GM21423 (cell line): ENCODE measurements around the gene CFAP20.
"Not testable (repeated sequence)": the region's sequence is repeated elsewhere in the genome, so short reads cannot be mapped to it uniquely, and the experiment has no call there.

Experiments used
- ATAC-seq: cut with Tn5 transposase; IDR thresholded peaks from one replicate; pipeline ENCODE4 v1.9.1; 2021; ENCODE audit warnings: mild to moderate bottlenecking, moderate library complexity; ENCODE audit not compliant: unreplicated experiment

Gene CFAP20

DNA sequence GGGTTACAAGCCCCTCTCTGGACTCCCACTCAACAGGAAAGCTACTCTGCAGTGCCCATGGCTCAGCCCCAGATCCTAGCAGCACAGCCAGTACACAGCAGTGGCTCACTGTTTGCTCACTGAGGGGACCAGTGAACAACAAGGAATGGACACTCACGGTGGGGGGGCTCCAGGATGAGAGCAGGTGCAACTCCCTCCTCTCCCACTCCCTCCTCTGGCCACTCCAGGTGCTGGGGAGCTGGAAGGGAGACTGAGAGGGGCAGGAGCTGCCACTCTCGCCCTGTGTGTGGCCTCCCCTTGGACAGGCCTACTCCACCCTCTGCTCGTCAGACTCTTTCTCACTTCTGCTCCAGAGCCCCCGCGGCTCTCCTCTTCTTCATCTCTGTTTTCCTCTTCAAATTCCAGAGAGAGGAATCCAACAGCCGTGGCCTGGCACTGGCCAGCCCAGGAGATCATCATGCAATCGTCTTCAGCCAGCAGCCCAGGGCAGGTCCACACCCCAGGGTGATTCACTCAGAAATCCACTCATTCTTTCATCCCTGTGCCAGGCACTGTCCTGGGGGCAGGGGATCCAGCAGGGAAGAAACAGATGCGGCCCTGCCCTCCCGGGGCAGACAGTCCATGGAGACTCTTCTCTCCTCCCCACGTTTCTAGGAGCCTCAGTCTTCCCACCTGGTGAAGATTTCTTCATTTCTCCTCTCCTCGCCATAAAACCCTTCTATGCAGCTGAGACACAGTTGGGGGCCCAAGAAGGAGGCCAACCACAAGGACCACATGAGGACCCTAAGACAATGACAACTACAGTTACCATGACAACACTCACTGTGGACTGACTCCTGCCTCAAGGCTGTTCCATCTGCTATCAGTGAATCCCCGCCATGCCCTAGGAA is 30.7 kb downstream of the CFAP20 start:
- no peak for ATAC-seq

DNA sequence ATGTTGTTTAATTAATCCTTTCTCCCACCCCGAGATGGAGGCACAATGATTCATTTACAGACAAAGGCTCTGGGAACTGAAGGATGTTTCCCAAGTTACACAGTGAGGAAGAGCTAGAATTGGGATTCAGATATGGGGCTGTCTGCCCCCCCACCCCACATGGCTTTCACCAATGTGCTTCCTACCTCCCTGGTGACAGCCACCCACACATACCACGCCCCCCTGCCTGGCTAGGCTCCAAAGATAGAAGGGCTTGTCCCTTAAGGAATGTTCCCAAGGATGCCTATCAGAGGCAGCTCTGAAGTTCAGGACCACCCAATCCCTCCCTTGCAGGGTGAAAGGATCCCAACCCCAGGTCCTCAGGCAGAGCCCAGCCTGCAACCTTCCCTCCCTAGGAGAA is 32.9 kb downstream of the CFAP20 start:
- no peak for ATAC-seq

DNA sequence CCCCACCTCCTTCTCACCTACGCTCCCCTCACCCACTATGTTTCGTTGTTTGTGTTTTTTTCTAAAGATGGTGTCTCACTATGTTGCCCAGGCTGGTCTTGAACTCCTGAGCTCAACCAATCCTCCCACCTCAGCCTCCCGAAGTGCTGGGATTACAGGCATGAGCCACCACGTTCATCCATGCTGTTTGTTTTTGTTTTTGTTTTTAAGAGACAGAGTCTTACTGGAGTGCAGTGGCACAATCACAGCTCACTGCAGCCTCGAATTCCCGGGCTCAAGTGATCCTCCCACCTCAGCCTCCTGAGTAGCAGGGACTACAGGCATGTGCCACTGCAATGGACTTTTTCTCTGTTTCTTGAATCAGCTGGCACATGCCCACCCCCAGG is 33.6 kb downstream of the CFAP20 start:
- not testable (repeated sequence) for ATAC-seq

DNA sequence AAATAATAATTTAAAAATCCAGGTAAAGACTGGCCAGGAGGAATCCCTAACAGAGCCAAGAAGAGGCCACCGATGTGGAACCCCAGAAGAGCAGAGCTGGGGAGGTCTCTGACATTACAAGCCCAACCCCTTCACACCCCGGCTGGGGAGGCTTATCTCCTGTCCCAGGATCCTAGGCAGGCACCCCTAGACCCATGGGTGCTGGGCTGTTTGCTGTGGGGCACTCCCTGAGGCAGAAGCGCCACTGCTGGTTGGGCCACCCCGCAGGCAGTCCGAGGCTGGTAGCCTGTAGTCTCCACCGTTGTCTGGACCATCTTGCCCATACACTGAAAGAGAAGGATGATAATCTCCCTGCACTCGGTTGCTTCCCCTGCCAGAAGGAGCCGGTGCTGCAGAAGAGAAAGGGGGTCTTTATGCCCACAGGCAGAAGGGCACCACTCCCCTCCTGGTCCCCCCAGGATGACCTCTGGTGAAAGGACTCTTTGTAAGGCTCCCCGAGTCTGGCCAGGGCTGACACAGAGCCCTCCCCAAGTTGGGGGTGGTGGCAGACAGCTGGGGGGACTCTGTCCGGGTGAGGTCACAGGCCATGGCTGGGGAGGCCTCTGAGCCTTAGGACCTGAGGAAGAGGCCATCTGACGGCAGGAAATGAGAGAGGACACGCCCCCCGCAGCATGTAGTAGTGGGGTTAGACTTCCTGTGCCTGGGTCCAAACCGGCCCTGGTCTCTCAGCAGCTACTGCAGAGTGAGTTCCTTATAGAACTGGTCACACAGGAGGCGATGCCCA is 34.2 kb downstream of the CFAP20 start:
- no peak for ATAC-seq

DNA sequence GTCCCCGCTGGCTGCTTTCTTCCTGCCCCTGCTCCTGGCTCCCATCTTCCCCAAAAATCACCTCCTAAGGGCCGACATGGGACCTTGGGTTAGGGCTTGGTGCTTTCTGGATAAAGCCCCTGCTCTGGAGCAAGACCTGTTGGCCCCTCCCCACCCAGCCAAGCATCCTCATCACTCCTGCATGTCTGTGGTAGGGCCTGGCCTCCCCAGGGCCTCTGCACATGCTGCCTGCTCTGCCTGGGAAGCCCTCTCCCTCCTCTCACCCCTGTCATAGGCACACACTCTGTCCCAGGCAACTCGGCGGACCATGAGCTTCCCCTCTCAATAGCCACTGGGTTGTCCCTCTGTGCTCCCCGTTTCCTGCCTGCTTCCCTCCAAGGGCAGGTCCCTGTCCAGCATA is 35.2 kb downstream of the CFAP20 start:
- no peak for ATAC-seq

DNA sequence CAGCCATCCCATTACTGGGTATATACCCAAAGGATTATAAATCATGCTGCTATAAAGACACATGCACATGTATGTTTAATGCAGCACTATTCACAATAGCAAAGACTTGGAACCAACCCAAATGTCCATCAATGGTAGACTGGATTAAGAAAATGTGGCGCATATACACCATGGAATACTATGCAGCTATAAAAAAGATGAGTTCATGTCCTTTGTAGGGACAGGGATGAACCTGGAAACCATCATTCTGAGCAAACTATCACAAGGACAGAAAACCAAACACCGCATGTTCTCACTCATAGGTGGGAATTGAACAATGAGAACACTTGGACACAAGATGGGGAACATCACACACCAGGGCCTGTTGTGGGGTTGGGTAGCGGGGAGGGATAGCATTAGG is 38.8 kb downstream of the CFAP20 start:
- ATAC-seq: not testable (repeated sequence)

DNA sequence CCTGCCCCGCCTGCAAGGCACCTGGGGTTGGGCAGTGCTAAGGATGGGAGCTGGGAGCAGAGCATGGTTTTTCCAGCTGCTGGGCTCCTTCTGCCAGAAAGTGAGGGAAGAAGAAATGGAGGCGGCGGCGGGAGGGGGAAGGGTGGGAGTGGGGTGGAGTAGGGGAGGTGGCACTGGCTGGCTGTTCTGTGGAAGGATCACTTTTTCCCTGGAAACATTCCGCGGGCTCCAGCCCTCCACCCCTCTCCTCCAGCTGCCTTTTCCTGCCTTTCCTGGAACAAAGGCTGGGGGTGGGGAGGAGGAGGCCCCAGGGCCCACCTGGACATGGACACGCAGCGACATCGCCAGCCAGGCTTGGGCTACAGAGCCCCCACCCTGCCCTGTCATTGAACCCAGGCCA is 41.1 kb downstream of the CFAP20 start:
- no peak for ATAC-seq

DNA sequence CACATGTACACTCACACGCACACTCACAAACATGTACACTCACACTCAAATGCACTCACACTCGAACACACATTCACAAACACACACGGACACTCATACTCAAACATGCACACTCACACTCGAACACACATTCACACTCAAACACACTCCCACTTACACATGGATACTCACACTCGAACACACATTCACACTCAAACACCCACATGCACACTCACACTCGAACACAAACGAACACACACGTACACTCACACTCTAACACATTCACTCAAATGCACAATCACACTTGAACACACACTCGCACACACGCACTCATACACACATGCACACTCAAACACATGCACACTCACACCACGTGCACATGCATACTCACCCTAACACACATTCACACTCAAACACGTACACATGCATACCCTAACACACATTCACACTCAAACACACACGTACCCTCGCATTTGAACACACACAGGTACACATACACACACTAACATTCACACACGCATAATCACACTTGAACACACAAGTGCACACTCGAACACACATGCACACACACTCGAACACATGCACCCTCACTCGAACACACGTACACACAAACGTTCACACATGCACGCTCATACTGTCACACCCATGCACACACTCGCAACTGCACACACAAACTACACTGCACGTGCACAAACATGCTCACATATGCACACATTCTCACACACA is 41.8 kb downstream of the CFAP20 start:
- no peak for ATAC-seq

DNA sequence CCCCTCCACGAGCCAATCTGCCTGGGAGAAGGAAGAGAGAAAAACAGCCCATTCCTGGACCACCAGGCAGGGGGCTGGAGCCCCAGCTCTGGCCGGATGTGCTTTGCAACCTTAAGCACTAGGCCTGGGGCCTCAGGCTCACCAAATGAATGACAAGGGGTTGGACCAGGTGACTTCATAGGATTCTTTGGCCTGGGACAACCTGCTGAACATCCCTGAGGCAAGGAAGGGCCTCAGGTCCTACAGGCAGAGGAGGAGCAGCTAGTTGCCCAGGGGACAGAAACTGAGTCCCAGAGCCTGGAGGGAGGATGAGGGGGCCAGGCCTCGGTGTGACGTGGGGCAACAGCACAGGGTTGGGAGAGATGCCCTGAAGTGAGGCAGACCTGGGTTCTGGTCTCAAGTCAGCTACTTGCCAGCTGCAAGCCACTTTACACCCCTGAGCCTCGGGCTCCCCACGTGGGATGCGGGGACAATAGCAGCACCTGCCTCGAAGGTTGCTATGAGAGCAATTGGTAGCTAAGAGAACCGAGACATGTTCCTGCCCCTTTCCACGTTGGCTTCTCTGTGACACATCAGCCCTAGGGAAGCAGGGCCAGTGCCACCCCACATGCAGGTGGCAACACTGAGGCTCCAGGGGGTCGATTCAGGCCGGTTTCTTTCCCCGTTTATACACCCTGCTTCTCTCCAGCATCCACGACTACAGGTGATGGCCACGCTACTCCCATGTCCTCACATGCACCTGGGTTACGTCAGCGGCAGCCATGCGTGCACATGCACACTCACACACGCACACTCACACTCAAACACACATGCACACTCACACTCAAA is 42.6 kb downstream of the CFAP20 start:
- no peak for ATAC-seq

DNA sequence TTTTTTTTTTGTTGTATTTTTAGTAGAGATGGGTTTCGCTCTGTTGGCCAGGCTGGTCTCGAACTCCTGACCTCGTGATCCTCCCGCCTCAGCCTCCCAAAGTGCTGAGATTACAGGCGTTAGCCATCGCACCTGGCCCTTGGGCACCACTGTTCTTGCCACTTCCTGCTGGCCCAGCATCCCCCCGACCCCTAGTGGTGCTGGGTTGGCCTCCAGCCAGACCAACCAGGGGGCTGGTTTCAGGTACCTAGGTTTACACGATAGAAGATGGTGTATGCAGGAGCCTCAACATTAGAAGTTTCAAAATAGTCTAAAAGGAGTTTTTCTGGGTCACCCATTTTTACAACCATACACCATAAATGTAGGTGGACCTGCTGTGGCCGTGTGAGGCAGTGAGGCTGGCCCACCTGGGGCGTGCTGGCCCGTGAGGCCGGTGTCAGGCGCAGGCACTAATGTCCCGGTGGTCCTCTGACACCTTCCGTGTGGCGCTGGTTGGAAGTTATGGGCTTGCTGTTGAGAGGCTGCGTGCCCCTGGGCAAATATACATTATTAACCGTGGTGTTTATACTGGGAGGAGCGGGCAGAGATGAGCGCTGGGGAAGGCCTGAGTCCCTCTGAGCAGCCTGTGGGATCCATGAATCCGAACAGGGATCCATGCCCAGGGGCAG is 43.5 kb downstream of the CFAP20 start:
- no peak for ATAC-seq

DNA sequence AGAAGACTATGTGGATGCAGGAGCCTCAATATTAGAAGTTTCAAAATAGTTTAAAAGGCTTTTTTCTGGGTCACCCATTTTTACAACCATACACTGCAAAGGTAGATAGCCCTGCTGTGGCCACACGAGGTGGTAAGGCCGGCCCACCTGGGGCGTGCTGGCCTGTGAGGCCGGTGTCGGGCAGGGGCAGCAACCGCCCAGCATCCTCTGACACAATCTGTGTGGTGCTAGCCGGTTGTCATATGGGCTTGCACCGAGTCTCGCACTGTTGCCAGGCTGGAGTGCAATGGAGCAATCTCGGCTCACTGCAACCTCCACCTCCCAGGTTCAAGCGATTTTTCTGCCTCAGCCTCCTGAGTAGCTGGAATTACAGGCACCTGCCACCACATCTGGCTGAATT is 44.0 kb downstream of the CFAP20 start:
- ATAC-seq: no peak

DNA sequence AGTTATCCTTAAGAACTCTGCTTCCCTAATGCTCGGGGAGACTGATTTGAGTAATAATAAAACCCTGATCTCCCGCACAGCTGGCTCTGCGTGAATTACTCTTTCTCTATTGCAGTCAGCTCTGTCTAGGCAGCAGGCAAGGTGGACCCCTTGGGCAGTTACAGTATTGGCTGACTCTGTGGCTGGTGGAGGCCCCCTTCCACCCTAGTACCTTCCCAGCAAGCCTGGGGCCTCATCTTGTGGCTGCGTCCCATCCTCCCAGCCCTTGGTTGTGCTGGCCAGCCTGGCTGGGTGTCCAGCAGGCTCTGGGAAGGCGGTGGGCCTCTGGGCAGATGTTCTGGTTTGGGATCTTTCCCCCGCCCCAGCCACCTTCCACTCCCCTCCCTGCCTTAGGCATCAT is 44.5 kb downstream of the CFAP20 start:
- ATAC-seq: no peak

DNA sequence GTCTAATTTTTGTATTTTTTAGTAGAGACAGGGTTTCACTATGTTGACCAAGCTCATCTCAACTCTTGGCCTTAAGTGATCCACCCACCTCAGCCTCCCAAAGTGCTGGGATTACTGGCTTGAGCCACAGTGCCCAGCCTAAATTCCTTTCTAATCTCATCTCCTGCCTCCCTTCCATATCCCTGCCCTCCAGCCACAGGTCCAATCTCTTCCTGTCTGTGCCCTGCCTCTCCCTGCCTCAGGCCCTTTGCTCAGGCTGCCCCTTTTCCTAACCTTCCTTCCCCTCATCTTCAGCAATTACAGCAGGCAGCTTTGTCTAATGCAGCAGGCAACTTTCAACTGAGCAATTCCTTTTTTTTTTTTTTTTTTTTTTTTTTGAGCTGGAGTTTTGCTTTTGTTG is 46.8 kb downstream of the CFAP20 start:
- ATAC-seq: no peak

DNA sequence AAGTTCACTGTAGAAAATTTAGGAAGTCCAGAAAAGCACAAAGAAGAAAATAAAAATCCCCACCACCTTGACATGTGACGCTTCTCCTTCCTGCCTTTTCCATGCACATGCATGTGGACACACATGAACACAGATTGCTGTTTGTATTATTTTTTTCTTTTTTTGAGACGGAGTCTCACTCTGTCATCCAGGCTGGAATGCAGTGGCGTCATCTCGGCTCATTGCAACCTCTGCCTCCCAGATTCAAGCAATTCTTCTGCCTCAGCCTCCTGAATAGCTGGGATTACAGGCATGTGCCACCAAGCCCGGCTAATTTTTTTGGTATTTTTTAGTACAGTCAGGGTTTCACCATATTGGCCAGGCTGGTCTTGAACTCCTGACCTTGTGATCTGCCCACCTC is 48.5 kb downstream of the CFAP20 start:
- not testable (repeated sequence) for ATAC-seq

DNA sequence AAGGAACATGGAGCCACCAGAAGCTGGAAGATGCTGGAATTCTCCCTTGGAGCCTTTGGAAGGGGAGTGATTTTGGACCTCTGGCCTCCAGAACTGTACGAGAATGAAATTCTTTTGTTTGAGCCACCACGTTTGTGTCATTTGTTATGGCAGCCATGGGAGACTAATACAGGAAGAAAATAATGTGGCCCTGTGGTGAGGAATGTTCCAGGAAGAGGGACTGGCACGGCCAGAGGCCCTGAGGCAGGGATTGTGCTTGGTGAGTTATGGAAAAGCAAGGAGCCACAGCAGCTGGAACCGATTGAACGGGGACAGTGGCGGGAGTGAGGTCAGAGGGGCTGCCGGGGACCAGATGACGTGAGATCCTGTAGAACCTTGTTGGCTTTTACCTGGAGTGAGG is 51.4 kb downstream of the CFAP20 start:
- no peak for ATAC-seq

DNA sequence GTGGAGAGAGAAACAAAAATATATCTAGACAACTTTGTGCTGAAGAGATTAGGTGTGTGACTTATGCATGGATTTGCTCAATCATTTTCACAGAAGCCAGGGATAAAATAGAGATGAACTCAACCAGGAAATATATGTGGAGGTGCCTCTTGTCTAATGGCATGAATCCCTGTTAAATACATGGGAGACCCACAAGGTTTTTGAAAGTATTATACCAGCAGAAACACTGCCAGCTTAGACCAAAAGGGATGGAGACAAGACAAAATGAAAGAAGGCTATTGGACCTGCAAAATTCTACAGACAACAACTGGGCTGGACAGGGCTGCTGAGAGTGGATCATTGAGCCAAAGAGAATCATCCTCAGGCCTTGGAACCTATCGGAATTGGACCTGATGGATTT is 52.7 kb downstream of the CFAP20 start:
- ATAC-seq: no peak

DNA sequence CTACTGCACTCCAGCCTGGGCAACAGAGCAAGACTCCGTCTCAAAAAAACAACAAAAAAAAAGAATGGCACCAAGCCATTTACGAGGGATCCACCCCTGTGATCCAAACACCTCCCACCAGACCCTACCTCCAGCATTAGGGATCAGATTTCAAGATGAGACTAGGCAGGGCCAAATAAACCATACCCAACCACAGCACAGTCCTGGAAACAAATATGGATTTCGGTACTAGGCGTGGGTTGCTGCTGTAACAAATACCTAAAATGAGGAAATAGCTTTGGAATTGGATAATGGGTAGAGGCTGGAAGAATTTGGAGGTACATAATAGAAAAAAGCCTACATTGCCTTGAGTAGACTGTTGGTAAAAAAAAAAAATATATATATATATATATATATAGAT is 54.5 kb downstream of the CFAP20 start:
- ATAC-seq: no peak

DNA sequence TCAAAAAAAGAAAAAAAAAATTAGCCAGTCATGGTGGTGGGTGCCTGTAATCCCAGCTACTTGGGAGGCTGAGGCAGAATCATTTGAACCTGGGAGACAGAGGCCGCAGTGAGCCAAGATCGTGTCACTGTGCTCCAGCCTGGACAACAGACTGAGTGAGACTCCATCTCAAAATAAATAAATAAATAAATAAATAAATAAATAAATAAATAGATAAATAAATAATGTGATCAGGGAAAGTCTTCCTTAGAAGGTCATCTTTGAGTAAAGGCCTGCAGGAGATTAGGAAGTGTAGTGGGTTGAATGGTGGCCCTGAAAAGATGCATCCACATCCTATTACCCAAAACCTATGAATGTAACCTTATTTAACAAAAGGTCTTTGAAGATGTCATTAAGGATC is 56.1 kb downstream of the CFAP20 start:
- not testable (repeated sequence) for ATAC-seq

DNA sequence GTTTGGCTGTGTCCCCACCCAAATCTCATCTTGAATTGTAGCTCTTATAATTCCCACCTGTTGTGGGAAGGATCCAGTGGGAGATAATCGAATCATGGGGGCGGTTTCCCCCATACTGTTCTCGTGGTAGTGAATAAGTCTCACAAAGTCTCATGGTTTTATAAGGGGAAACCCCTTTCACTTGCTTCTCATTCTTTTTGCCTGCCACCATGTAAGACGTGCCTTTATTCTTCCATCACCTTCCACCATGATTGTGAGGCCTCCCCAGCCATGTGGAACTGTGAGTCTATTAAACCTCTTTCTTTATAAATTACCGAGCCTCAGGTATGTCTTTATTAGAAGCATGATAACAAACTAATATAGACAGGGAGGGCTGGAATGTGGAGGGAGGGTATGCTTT is 57.0 kb downstream of the CFAP20 start:
- not testable (repeated sequence) for ATAC-seq

DNA sequence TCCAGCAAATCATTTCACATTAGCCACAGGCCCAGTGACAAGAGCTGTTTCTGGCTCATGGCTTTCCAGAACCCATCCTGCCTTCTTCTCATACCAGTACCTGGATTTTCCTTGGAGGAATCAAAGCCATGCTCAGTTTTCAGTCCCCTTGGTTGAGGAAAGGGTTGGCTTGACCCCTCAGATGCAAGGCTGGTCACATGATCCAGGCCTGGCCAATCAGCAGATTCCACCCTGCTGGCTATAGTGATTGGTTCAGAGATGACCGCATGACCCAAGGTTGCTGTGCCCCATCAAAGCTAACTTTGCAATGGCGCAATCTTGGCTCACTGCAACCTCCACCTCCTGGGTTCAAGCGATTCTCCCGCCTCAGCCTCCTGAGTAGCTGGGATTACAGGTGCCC is 58.6 kb downstream of the CFAP20 start:
- no peak for ATAC-seq
